Heart left ventricle (tissue), 13 donors: Measurements from ENCODE around the gene INPP4B.

Experiments
- POLR2A ChIP-seq, 2 donors: fragments of 450-650 bp; IDR thresholded peaks; one replicate each; pipeline ENCODE4 v1.6.1; 2017; ENCODE audit warnings: antibody characterized with exemption in 2 of 2, mild to moderate bottlenecking in 2 of 2, moderate library complexity in 2 of 2
- TF ChIP-seq, protein P1 (sequence below), 12 donors: fragments of 200-600 bp; sonication (generic) in 4 of 12; IDR thresholded peaks; one replicate each; pipeline versions ENCODE4 v1.5.0 to v1.8.0; 2018 to 2022; ENCODE audit warnings: antibody characterized with exemption in 12 of 12, mild to moderate bottlenecking in 5 of 12
- donor health status: ischemic (EF 13 %, LVEDD 7.1; RV severe dilation, severe dysfunction).
- donor health status: DM: no; HTN: yes; CAD: no.
- donor health status: DM: no; HTN: no; CAD: no.
- donor health status: ischemic (EF 25% LVEDD 6.9; RV normal size, moderate dysfunction).
- donor health status: ischemic (EF 25% LVEDD 5.7; RV mildly dilated, moderate dysfunction).
- donor health status: ischemic (EF 35%, LVEDD 5.7; RV mildly dilated, moderate dysfunction).
- donor health status: nonischemic (EF 11% LVEDD 7.7; RV severe dilation, severe dysfunction).
- donor health status: DM: yes; HTN: yes; CAD: no.
- donor health status: PGD.
- donor health status: ischemic (EF 29% LVEDD 5.4; RV normal size, mild dysfunction).
- donor health status: nonischemic (EF 23%, LVEDD 6.1; RV moderate dilation, normal function).

DNA sequence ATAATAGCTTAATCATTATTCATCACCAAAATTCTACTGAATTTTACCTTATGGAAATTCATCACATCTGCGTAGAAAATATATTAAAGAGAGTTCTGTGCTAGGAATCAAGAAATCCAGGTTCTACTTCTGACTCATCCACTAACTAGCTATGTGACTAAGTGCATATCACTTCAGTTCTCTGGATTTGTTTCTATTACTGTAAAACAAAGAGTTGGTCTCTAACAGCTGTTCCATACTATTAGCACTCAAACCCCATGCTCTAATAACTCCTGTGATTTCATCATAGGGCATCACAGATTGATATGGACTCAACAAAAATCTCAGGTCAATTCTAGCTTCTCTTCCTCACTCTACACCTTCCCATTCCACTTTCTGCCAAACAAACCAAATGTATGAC, 572.0 kb downstream of the INPP4B start:
- no peak for TF ChIP-seq POLR2A (IDR thresholded peaks at IDR 0.05)
- TF ChIP-seq, protein P1, sequence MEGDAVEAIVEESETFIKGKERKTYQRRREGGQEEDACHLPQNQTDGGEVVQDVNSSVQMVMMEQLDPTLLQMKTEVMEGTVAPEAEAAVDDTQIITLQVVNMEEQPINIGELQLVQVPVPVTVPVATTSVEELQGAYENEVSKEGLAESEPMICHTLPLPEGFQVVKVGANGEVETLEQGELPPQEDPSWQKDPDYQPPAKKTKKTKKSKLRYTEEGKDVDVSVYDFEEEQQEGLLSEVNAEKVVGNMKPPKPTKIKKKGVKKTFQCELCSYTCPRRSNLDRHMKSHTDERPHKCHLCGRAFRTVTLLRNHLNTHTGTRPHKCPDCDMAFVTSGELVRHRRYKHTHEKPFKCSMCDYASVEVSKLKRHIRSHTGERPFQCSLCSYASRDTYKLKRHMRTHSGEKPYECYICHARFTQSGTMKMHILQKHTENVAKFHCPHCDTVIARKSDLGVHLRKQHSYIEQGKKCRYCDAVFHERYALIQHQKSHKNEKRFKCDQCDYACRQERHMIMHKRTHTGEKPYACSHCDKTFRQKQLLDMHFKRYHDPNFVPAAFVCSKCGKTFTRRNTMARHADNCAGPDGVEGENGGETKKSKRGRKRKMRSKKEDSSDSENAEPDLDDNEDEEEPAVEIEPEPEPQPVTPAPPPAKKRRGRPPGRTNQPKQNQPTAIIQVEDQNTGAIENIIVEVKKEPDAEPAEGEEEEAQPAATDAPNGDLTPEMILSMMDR (IDR thresholded peaks at IDR 0.05), result no peak
